SK-N-SH (cell line): ENCODE results near the gene SLC9A6. TPM values are rescaled to one million over a fixed set of nuclear protein-coding genes. Genes with fewer than 3 reads are reported as not detected.

Experiments used
- CTCF ChIA-PET: fragments of 300-600, 350-600 bp; formaldehyde crosslinking; extraction: SDS; loops from one replicate; lab custom pipeline; 2021; lab: Yijun Ruan, JAX
- POLR2A ChIA-PET: fragments of 350-600 bp; sonication (Branson Sonifier 250); formaldehyde crosslinking; extraction: SDS; loops from one replicate; lab custom pipeline; 2020; ENCODE audit warnings: antibody characterized with exemption, inconsistent platforms; lab: Yijun Ruan, JAX
- DNase-seq: peaks from one replicate; pipeline ENCODE4 v3.0.0; 2012
- H2AFZ ChIP-seq: fragments of 200-600 bp; sonication (generic); 2 replicates; pipeline ENCODE4 v1.8.1; 2016; ENCODE audit warnings: antibody characterized with exemption, mild to moderate bottlenecking, low read depth
- H3F3A ChIP-seq: fragments of 200-600 bp; sonication (generic); replicated peaks from 2 replicates; pipeline ENCODE3; 2016; ENCODE audit warnings: antibody characterized with exemption, mild to moderate bottlenecking; ENCODE audit not compliant: insufficient read depth
- H3K27ac ChIP-seq, 2 experiments: fragments of 200-500 bp in 1 of 2; fragments of 200-600 bp in 1 of 2; sonication (Bioruptor generic) in 1 of 2; sonication (generic), shearing (Covaris generic) in 1 of 2; 2 replicates each; pipeline versions ENCODE4 v1.5.1 to v1.6.1; 2014 to 2016; ENCODE audit warnings: low read depth in 2 of 2, inconsistent platforms in 1 of 2, low read length in 1 of 2, mild to moderate bottlenecking in 1 of 2, mixed read lengths in 1 of 2
- H3K27me3 ChIP-seq: fragments of 200-600 bp; sonication (generic), shearing (Covaris generic); 2 replicates; pipeline ENCODE4 v1.6.1; 2016; ENCODE audit warnings: mixed run types; ENCODE audit not compliant: insufficient read depth
- H3K36me3 ChIP-seq, 2 experiments: fragments of 200-500 bp in 1 of 2; fragments of 200-600 bp in 1 of 2; sonication (Bioruptor generic) in 1 of 2; sonication (generic) in 1 of 2; replicated peaks in 1 of 2; 2 replicates each; pipeline versions ENCODE3 to v1.5.1; 2014 to 2016; ENCODE audit warnings: low read length in 1 of 2, mild to moderate bottlenecking in 1 of 2; ENCODE audit not compliant: insufficient read depth in 2 of 2, control insufficient read depth in 1 of 2
- H3K4me1 ChIP-seq, 2 experiments: fragments of 200-500 bp in 1 of 2; fragments of 200-600 bp in 1 of 2; sonication (Bioruptor generic) in 1 of 2; sonication (generic), shearing (Covaris generic) in 1 of 2; 2 replicates each; pipeline versions ENCODE4 v1.5.1 to v1.6.1; 2014 to 2016; ENCODE audit warnings: low read depth in 1 of 2, low read length in 1 of 2, mixed run types in 1 of 2; ENCODE audit not compliant: insufficient read depth in 2 of 2, control insufficient read depth in 1 of 2
- H3K4me2 ChIP-seq: fragments of 200-600 bp; sonication (generic), shearing (Covaris generic); 2 replicates; pipeline ENCODE4 v1.6.1; 2017; ENCODE audit warnings: mixed run types
- H3K4me3 ChIP-seq, 2 experiments: fragments of 200-500 bp in 1 of 2; fragments of 200-600 bp in 1 of 2; sonication (Bioruptor generic) in 1 of 2; sonication (generic), shearing (Covaris generic) in 1 of 2; 2 replicates each; pipeline versions ENCODE4 v1.5.1 to v1.8.1; 2014 to 2016; ENCODE audit warnings: low read depth in 2 of 2, inconsistent platforms in 1 of 2, low read length in 1 of 2, mild to moderate bottlenecking in 1 of 2, mixed read lengths in 1 of 2, moderate library complexity in 1 of 2
- H3K79me2 ChIP-seq: fragments of 200-600 bp; sonication (generic); 2 replicates; pipeline ENCODE4 v1.8.1; 2017; ENCODE audit warnings: mild to moderate bottlenecking; ENCODE audit not compliant: insufficient read depth
- H3K9ac ChIP-seq: fragments of 200-600 bp; sonication (generic); 2 replicates; pipeline ENCODE4 v1.6.1; 2017; ENCODE audit warnings: mixed run types
- H3K9me2 ChIP-seq: fragments of 200-600 bp; sonication (generic); 2 replicates; pipeline ENCODE4 v1.6.1; 2017; ENCODE audit warnings: mixed run types
- H3K9me3 ChIP-seq: fragments of 200-600 bp; sonication (generic); 2 replicates; pipeline ENCODE4 v1.6.1; 2017; ENCODE audit warnings: mixed run types, mild to moderate bottlenecking, moderate library complexity
- H4K20me1 ChIP-seq: fragments of 200-600 bp; sonication (generic); 2 replicates; pipeline ENCODE4 v1.6.1; 2017; ENCODE audit warnings: mild to moderate bottlenecking, mixed run types; ENCODE audit not compliant: insufficient read depth
- CTCF ChIP-seq: fragments of 200-600 bp; sonication (generic); IDR thresholded peaks from 2 replicates; pipeline ENCODE4 v1.6.1; 2017; ENCODE audit warnings: antibody characterized with exemption, mild to moderate bottlenecking, moderate library complexity
- ELF1 ChIP-seq: IDR thresholded peaks from 2 replicates; pipeline ENCODE4 v1.4.0; 2012
- EP300 ChIP-seq, 2 experiments: IDR thresholded peaks; 2 replicates each; pipeline versions ENCODE4 v1.4.0 to v1.6.1; 2012; ENCODE audit warnings: borderline replicate concordance in 1 of 2, low read depth in 1 of 2, low read length in 1 of 2
- EZH2phosphoT487 ChIP-seq: fragments of 200-600 bp; sonication (generic); IDR thresholded peaks from 2 replicates; pipeline ENCODE4 v1.6.1; 2017; ENCODE audit warnings: low read depth, mixed run types, mild to moderate bottlenecking, antibody characterized with exemption, moderate library complexity, borderline replicate concordance
- FOSL2 ChIP-seq: IDR thresholded peaks from 2 replicates; pipeline ENCODE4 v1.4.0; 2012; ENCODE audit warnings: low read depth, mild to moderate bottlenecking, moderate library complexity, borderline replicate concordance
- FOXM1 ChIP-seq: IDR thresholded peaks from 2 replicates; pipeline ENCODE4 v1.4.0; 2012; ENCODE audit warnings: low read depth, mild to moderate bottlenecking
- MEF2A ChIP-seq: IDR thresholded peaks from 2 replicates; pipeline ENCODE4 v1.4.0; 2012; ENCODE audit warnings: low read depth, borderline replicate concordance
- NFIC ChIP-seq: IDR thresholded peaks from 2 replicates; pipeline ENCODE4 v1.4.0; 2012; ENCODE audit warnings: borderline replicate concordance
- NRF1 ChIP-seq: IDR thresholded peaks from 2 replicates; pipeline ENCODE4 v1.6.1; 2012; ENCODE audit warnings: low read depth, mild to moderate bottlenecking, low read length
- RAD21 ChIP-seq: IDR thresholded peaks from 2 replicates; pipeline ENCODE4 v1.6.1; 2012; ENCODE audit warnings: mild to moderate bottlenecking, low read length
- RCOR1 ChIP-seq: fragments of 150-350 bp; IDR thresholded peaks from 2 replicates; pipeline ENCODE4 v1.6.1; 2017; ENCODE audit warnings: antibody characterized with exemption, low read length
- REST ChIP-seq: IDR thresholded peaks from 2 replicates; pipeline ENCODE4 v1.6.1; 2012; ENCODE audit warnings: mild to moderate bottlenecking, low read depth, low read length, moderate library complexity
- RXRA ChIP-seq: IDR thresholded peaks from 2 replicates; pipeline ENCODE4 v1.4.0; 2012; ENCODE audit warnings: low read depth, mild to moderate bottlenecking, borderline replicate concordance
- SIN3A ChIP-seq: IDR thresholded peaks from 2 replicates; pipeline ENCODE4 v1.6.1; 2012; ENCODE audit warnings: low read depth, mild to moderate bottlenecking, low read length, moderate library complexity, borderline replicate concordance
- SMC3 ChIP-seq: IDR thresholded peaks from 2 replicates; pipeline ENCODE4 v1.6.1; 2012; ENCODE audit warnings: low read depth, low read length, improper control_type of control experiment
- TAF1 ChIP-seq: IDR thresholded peaks from 2 replicates; pipeline ENCODE4 v1.6.1; 2012; ENCODE audit warnings: low read depth, mild to moderate bottlenecking, low read length, moderate library complexity, borderline replicate concordance
- YY1 ChIP-seq: IDR thresholded peaks from 2 replicates; pipeline ENCODE4 v1.4.0; 2012; ENCODE audit warnings: low read depth, mild to moderate bottlenecking
- WGBS: methylation state at CpG from one replicate; pipeline ENCODE4 v1.1.6; 2017; ENCODE audit warnings: low lambda C conversion rate; 5-methylcytosine and 5-hydroxymethylcytosine counted together
- polyA plus RNA-seq, 3 experiments: library from polyadenylated mRNA; depleted of rRNA; stranded (reverse); fragments of >200 nt; gene quantifications; 2 replicates each; pipeline ENCODE4 v1.2.3, GENCODE V29; 2012

The SLC9A6 gene
- polyA plus RNA-seq, 1 of the 3 experiments (the other 2 are of a cell fraction) = 5.0 TPM

GRCh38 chrX:136045008-136045407, 59.8 kb downstream of the SLC9A6 start:
- CTCF ChIA-PET = no interaction called here
- H3K9me3 ChIP-seq = no peaks in the 10 kb centered on the region
- TF ChIP-seq FOSL2 (no peak), REST (no peak), NFIC (no peak), NRF1 (no peak), RXRA (no peak), TAF1 (no peak), RCOR1 (no peak)

GRCh38 chrX:136046295-136047015, 61.2 kb downstream of the SLC9A6 start:
- Histone ChIP-seq H3K36me3 (no peaks in the 10 kb centered on the region), H3K4me3 (no peak overlapping the region), H3K27me3 (peaks cover 10% of the 10 kb centered on the region; the same call in 1 of the 2 replicates), H3K4me2 (no peak overlapping the region), H2AFZ (no peak overlapping the region), H3K79me2 (no peaks in the 10 kb centered on the region), H3K27ac (peak overlapping the region in 1 of 2 experiments; percentile 58; a peak in 1 of 4 replicates), H3K9ac (no peak overlapping the region), H3K9me3 (no peaks in the 10 kb centered on the region), H3K9me2 (no peaks in the 10 kb centered on the region), H4K20me1 (peaks cover 4% of the 10 kb centered on the region; the same call in 1 of the 2 replicates), H3K4me1 (peaks cover 0 to 8% of the 10 kb centered on the region in 2 experiments; a peak in 2 of 4 replicates), H3F3A (peaks cover 9% of the 10 kb centered on the region)
- WGBS = 56% methylated on average over 13 of the region's 13 CpGs
- DNase-seq = no peak
- ChIA-PET CTCF (interaction anchor here (1.0 kb wide), 1 partner anchor 17 kb away, joined by 3 read pairs; no protein-coding TSS in a partner anchor), POLR2A (no interaction called here)
- TF ChIP-seq EZH2phosphoT487 (no peak), FOSL2 (no peak), REST (no peak), CTCF (no peak), RXRA (no peak), MEF2A (no peak), SMC3 (no peak), ELF1 (no peak), FOXM1 (no peak), RAD21 (no peak), SIN3A (no peak), YY1 (no peak), EP300 (IDR thresholded peaks at IDR 0.05; ENCODE audit: borderline replicate concordance in 1 of 2, low read depth in 1 of 2, low read length in 1 of 2) (no peak)

More at GRCh38 chrX:136045008-136045407, 59.8 kb downstream of the SLC9A6 start:
- peaks cover 0 to 8% of the 10 kb centered on the region in 2 experiments; a peak in 2 of 4 replicates for H3K4me1 ChIP-seq
- no peak overlapping the region for H3K27ac ChIP-seq
- H3K4me2 ChIP-seq = no peak overlapping the region
- H3K36me3 ChIP-seq = no peaks in the 10 kb centered on the region
- H3K79me2 ChIP-seq = no peaks in the 10 kb centered on the region
- no peaks in the 10 kb centered on the region for H3K9me2 ChIP-seq
- no peak overlapping the region for H2AFZ ChIP-seq
- 43% methylated on average over 5 of the region's 5 CpGs for WGBS
- DNase-seq = no peak
- H3K27me3 ChIP-seq = peaks cover 10% of the 10 kb centered on the region; the same call in 1 of the 2 replicates
- POLR2A ChIA-PET = no interaction called here
- H3K4me3 ChIP-seq = no peak overlapping the region
- peaks cover 9% of the 10 kb centered on the region for H3F3A ChIP-seq
- no peak overlapping the region for H3K9ac ChIP-seq
- H4K20me1 ChIP-seq = peaks cover 4% of the 10 kb centered on the region; the same call in 1 of the 2 replicates
